PFSK-1 (cell line): ENCODE results near the gene PON2.

Source experiments
- FOXP2 ChIP-seq: optimal IDR thresholded peaks from 2 replicates; pipeline ENCODE3; 2011; ENCODE audit warnings: borderline replicate concordance, control low read depth, inconsistent platforms; ENCODE audit not compliant: insufficient read depth; ENCODE audit errors: extremely low read length, extremely low read depth
- POLR2AphosphoS5 ChIP-seq: IDR thresholded peaks from 2 replicates; pipeline ENCODE4 v1.6.1; 2012; ENCODE audit warnings: low read depth, mild to moderate bottlenecking, control low read depth, low read length, moderate library complexity
- REST ChIP-seq, 2 experiments: IDR thresholded peaks; 2 replicates each; pipeline versions ENCODE4 v1.6.1 to v1.8.0; 2011 to 2012; ENCODE audit warnings: low read depth in 2 of 2, low read length in 2 of 2, control low read depth in 1 of 2, inconsistent platforms in 1 of 2, mild to moderate bottlenecking in 1 of 2, moderate library complexity in 1 of 2; ENCODE audit not compliant: insufficient read depth in 1 of 2
- SIN3A ChIP-seq: IDR thresholded peaks from 2 replicates; pipeline ENCODE4 v1.6.1; 2012; ENCODE audit warnings: mild to moderate bottlenecking, low read length, moderate library complexity, borderline replicate concordance; ENCODE audit not compliant: insufficient read depth
- TAF1 ChIP-seq: IDR thresholded peaks from 2 replicates; pipeline ENCODE4 v1.6.1; 2012; ENCODE audit warnings: low read length, control low read depth, borderline replicate concordance; ENCODE audit not compliant: insufficient read depth

GRCh38 chr7:95467912-95468607 is 33.2 kb upstream of the PON2 start:
- TF ChIP-seq POLR2AphosphoS5 (no peak), SIN3A (no peak), TAF1 (no peak), FOXP2 (no peak), REST (IDR thresholded peaks at IDR 0.05; ENCODE audit: insufficient read depth in 1 of 2, low read depth in 2 of 2, low read length in 2 of 2) (no peak)
